ENCODE measurements around the gene BTN3A1. TPM values are rescaled to one million over a fixed set of nuclear protein-coding genes. Genes with fewer than 3 reads are reported as not detected.
A peak's percentile ranks its signal among the peaks of the same experiment; 100 is the strongest.
"Not testable (repeated sequence)": the region's sequence is repeated elsewhere in the genome, so short reads cannot be mapped to it uniquely, and the experiment has no call there.

Gene BTN3A1
- polyA plus RNA-seq, 2 of the 4 experiments (the other 2 are of a cell fraction) = 4.0 to 8.1 TPM

DNA sequence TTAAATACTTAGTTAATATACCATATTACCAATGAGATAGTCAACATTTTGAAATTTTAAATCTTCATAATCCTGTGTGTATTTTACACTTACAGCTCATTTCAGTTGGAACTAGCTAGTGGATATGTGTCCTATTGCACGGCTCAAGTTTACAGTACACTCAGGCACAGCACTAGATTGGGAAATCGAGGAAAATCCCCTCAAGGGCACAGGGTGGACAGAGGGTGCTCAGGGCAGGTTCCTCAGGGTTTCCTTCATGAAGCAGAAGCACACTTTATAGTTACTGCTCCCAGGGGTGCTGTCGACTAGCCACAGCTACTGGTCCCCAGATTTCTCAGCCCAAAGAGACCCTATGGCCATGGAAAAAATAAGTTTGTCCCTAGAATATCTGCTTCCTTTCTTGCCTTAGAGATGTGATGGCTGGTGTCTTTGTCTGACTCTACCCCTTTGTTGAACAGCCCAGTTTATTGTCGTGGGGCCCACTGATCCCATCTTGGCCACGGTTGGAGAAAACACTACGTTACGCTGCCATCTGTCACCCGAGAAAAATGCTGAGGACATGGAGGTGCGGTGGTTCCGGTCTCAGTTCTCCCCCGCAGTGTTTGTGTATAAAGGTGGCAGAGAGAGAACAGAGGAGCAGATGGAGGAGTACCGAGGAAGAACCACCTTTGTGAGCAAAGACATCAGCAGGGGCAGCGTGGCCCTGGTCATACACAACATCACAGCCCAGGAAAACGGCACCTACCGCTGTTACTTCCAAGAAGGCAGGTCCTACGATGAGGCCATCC, 57.1 kb downstream of the BTN3A1 start:
- POLR2A ChIA-PET = no interaction called here
- DNase-seq (ENCODE audit: low read depth in 1 of 2, low spot score in 1 of 2) (no peak), FAIRE-seq (no peak), ATAC-seq (no peak)
- peak overlapping the region; percentile 99; the same call in 2 of the 3 replicates for H3K4me3 ChIP-seq
- no peaks in the 10 kb centered on the region for H3K9me3 ChIP-seq
- CTCF ChIA-PET = no interaction called here
- H3K4me1 ChIP-seq = peaks cover 14% of the 10 kb centered on the region
- TF ChIP-seq GATA3 (IDR thresholded peaks at IDR 0.05; ENCODE audit: borderline replicate concordance) (no peak), MYC (IDR thresholded peaks at IDR 0.05; ENCODE audit: borderline replicate concordance, low read length) (no peak), BHLHE40 (IDR thresholded peaks at IDR 0.05; ENCODE audit: low read depth, low read length) (no peak), ZC3H11A (IDR thresholded peaks at IDR 0.05) (no peak), EHMT2 (IDR thresholded peaks at IDR 0.05; ENCODE audit: low read depth) (no peak), NFE2L2 (conservative IDR thresholded peaks at IDR 0.05; ENCODE audit: low read length) (no peak), CHD4 (IDR thresholded peaks at IDR 0.05; ENCODE audit: borderline replicate concordance) (no peak), CBX2 (IDR thresholded peaks at IDR 0.05; ENCODE audit: borderline replicate concordance, low read depth) (no peak), ATOH8 (CRISPR knock-in tag; IDR thresholded peaks at IDR 0.05; ENCODE audit: low read depth) (no peak), CEBPB (IDR thresholded peaks at IDR 0.05) (no peak), RNF2 (IDR thresholded peaks at IDR 0.05; ENCODE audit: borderline replicate concordance, low read depth) (no peak), ESRRA (IDR thresholded peaks at IDR 0.05; ENCODE audit: borderline replicate concordance, low read length) (no peak)
- TF ChIP-seq, protein P1, sequence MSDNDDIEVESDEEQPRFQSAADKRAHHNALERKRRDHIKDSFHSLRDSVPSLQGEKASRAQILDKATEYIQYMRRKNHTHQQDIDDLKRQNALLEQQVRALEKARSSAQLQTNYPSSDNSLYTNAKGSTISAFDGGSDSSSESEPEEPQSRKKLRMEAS (IDR thresholded peaks at IDR 0.05) = no peak
- TF ChIP-seq, protein P2, sequence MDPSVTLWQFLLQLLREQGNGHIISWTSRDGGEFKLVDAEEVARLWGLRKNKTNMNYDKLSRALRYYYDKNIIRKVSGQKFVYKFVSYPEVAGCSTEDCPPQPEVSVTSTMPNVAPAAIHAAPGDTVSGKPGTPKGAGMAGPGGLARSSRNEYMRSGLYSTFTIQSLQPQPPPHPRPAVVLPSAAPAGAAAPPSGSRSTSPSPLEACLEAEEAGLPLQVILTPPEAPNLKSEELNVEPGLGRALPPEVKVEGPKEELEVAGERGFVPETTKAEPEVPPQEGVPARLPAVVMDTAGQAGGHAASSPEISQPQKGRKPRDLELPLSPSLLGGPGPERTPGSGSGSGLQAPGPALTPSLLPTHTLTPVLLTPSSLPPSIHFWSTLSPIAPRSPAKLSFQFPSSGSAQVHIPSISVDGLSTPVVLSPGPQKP (IDR thresholded peaks at IDR 0.05; ENCODE audit: low read depth, low read length) = no peak
- H3K4me2 ChIP-seq = peak overlapping the region; percentile 84
- 91% methylated on average over 16 of the region's 16 CpGs for WGBS (ENCODE audit: missing lambda C conversion rate)
- no peak overlapping the region for H3K27ac ChIP-seq

DNA sequence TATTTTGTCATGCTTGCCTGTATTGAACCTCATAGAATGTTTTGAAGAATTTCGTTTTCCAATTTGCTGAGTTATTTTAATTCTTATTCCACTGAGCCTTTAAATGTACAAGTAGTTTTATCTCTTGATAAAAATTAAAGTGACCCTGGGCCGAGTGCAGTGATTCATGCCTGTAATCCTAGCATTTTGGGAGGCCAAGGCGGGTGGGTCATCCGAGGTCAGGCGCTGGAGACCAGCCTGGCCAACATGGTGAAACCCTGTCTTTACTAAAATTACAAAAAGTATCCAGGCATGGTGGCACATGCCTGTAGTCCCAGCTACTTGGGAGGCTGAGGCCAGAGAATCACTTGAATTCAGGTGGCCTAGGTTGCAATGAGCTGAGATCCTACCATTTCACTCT, 59.3 kb downstream of the BTN3A1 start:
- H3K4me2 ChIP-seq; H3K9me3 ChIP-seq; H3K4me3 ChIP-seq; DNase-seq (ENCODE audit: low read depth in 1 of 2, low spot score in 1 of 2); POLR2A ChIA-PET; ATAC-seq; FAIRE-seq; H3K27ac ChIP-seq: not testable (repeated sequence)
- CTCF ChIA-PET = interaction anchor here (2.3 kb wide), 1 partner anchor 120 kb away, joined by 8 read pairs; no protein-coding TSS in a partner anchor
- peaks cover 14% of the 10 kb centered on the region for H3K4me1 ChIP-seq
- WGBS (ENCODE audit: missing lambda C conversion rate) = 83% methylated on average over 5 of the region's 5 CpGs

DNA sequence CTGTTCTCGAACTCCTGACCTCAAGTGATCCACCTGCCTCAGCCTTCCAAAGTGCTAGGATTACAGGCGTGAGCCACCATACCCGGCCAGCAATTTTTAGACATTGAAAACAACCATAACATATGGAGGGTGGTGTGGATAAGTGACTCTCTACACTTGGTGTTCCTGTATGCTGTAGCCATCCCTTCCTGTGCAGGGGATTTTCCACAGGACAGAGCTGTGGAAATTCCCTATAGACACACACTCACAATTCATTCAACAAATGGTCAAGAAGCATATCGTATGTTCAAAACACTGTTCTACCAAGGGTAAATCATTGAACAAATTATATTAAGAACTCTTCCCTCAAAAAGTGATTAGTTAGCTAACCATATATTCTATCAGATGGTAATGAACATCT, 61.9 kb downstream of the BTN3A1 start:
- Histone ChIP-seq H3K4me2 (no peak overlapping the region), H3K4me1 (peaks cover 3% of the 10 kb centered on the region; the same call in 2 of the 3 replicates), H3K4me3 (no peak overlapping the region), H3K9me3 (no peaks in the 10 kb centered on the region), H3K27ac (no peak overlapping the region)
- 88% methylated on average over 4 of the region's 4 CpGs for WGBS (ENCODE audit: missing lambda C conversion rate)
- FAIRE-seq = no peak
- ATAC-seq = no peak
- POLR2A ChIA-PET = no interaction called here
- no peak for TF ChIP-seq FOXS1 (CRISPR knock-in tag; IDR thresholded peaks at IDR 0.05)
- TF ChIP-seq SREBF2 (IDR thresholded peaks at IDR 0.05) = no peak
- TF ChIP-seq HEYL (CRISPR knock-in tag; IDR thresholded peaks at IDR 0.05) = no peak
- TF ChIP-seq, protein P3, sequence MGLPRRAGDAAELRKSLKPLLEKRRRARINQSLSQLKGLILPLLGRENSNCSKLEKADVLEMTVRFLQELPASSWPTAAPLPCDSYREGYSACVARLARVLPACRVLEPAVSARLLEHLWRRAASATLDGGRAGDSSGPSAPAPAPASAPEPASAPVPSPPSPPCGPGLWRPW (IDR thresholded peaks at IDR 0.05) = no peak
- TF ChIP-seq HOXA7 (CRISPR knock-in tag; IDR thresholded peaks at IDR 0.05) = no peak
- TF ChIP-seq ZNF302 (CRISPR knock-in tag; IDR thresholded peaks at IDR 0.05) = no peak
- no peak for TF ChIP-seq NFE2L2 (conservative IDR thresholded peaks at IDR 0.05; ENCODE audit: low read length)
- DNase-seq (ENCODE audit: low read depth in 1 of 2, low spot score in 1 of 2) = no peak
- CTCF ChIA-PET = interaction anchor here (0.7 to 1.4 kb wide), 2 partner anchors 8 to 10 kb away, joined by 3 read pairs; no protein-coding TSS in a partner anchor

All from A549 (cell line).